ENCODE data around the gene OR6J1. TPM values are rescaled to one million over a fixed set of nuclear protein-coding genes. Genes with fewer than 3 reads are reported as not detected.

Gene OR6J1
- total and polyA plus RNA-seq, 9 of the 15 experiments (the other 6 are each of a cell fraction or from before 2014, with no cell fraction given): not detected

DNA sequence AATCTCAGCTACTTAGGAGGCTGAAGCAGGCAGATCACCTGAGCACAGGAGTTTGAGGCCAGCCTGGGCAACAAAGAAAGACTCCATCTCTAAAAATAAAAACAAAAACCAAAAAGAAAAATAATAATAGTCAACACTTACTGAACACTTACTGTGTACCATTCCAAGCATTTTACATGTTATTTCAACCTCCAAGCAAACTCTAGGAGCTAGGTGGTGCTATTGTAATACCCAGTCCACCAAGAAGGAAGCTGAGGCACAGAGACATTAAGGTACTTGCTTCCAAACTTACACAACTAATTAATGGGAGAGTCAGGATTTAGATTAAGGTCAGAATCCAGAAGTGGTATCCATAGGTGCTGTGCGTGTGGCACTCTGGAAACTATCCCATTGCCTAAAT, 13.7 kb upstream of the OR6J1 start (continued):
- no peak for TF ChIP-seq TEAD1 (CRISPR knock-in tag; IDR thresholded peaks at IDR 0.05)
- TF ChIP-seq, protein P1, sequence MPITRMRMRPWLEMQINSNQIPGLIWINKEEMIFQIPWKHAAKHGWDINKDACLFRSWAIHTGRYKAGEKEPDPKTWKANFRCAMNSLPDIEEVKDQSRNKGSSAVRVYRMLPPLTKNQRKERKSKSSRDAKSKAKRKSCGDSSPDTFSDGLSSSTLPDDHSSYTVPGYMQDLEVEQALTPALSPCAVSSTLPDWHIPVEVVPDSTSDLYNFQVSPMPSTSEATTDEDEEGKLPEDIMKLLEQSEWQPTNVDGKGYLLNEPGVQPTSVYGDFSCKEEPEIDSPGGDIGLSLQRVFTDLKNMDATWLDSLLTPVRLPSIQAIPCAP (CRISPR knock-in tag; IDR thresholded peaks at IDR 0.05; ENCODE audit: borderline replicate concordance): no peak
- no peak for TF ChIP-seq NR4A1 (CRISPR knock-in tag; IDR thresholded peaks at IDR 0.05)
- no peak for TF ChIP-seq NR4A1 (tag; IDR thresholded peaks at IDR 0.05)
- no peak for TF ChIP-seq HIVEP1 (CRISPR knock-in tag; IDR thresholded peaks at IDR 0.05)
- TF ChIP-seq SMARCE1 (IDR thresholded peaks at IDR 0.05): no peak
- no peak for TF ChIP-seq ZNF347 (CRISPR knock-in tag; IDR thresholded peaks at IDR 0.05; ENCODE audit: low read depth)
- no peak for TF ChIP-seq SRSF1 (IDR thresholded peaks at IDR 0.05; ENCODE audit: low read depth, low read length)
- TF ChIP-seq, protein P2, sequence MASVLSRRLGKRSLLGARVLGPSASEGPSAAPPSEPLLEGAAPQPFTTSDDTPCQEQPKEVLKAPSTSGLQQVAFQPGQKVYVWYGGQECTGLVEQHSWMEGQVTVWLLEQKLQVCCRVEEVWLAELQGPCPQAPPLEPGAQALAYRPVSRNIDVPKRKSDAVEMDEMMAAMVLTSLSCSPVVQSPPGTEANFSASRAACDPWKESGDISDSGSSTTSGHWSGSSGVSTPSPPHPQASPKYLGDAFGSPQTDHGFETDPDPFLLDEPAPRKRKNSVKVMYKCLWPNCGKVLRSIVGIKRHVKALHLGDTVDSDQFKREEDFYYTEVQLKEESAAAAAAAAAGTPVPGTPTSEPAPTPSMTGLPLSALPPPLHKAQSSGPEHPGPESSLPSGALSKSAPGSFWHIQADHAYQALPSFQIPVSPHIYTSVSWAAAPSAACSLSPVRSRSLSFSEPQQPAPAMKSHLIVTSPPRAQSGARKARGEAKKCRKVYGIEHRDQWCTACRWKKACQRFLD (CRISPR knock-in tag; IDR thresholded peaks at IDR 0.05): no peak
- TF ChIP-seq HCFC1 (IDR thresholded peaks at IDR 0.05; ENCODE audit: low read depth, low read length): no peak
- no peak for TF ChIP-seq TCF3 (CRISPR knock-in tag; IDR thresholded peaks at IDR 0.05)
- peak; percentile 76 for TF ChIP-seq DEAF1 (CRISPR knock-in tag; IDR thresholded peaks at IDR 0.05)
- TF ChIP-seq MAFK (IDR thresholded peaks at IDR 0.05; ENCODE audit: low read length): no peak
- TF ChIP-seq, protein P3, sequence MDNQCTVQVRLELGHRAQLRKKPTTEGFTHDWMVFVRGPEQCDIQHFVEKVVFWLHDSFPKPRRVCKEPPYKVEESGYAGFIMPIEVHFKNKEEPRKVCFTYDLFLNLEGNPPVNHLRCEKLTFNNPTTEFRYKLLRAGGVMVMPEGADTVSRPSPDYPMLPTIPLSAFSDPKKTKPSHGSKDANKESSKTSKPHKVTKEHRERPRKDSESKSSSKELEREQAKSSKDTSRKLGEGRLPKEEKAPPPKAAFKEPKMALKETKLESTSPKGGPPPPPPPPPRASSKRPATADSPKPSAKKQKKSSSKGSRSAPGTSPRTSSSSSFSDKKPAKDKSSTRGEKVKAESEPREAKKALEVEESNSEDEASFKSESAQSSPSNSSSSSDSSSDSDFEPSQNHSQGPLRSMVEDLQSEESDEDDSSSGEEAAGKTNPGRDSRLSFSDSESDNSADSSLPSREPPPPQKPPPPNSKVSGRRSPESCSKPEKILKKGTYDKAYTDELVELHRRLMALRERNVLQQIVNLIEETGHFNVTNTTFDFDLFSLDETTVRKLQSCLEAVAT (IDR thresholded peaks at IDR 0.05): no peak
- TF ChIP-seq ZFP91 (CRISPR knock-in tag; IDR thresholded peaks at IDR 0.05): no peak
- no peak for TF ChIP-seq MAFG (tag; conservative IDR thresholded peaks at IDR 0.05)
- no peak for TF ChIP-seq CBFA2T2 (conservative IDR thresholded peaks at IDR 0.05)
- TF ChIP-seq, protein P4, sequence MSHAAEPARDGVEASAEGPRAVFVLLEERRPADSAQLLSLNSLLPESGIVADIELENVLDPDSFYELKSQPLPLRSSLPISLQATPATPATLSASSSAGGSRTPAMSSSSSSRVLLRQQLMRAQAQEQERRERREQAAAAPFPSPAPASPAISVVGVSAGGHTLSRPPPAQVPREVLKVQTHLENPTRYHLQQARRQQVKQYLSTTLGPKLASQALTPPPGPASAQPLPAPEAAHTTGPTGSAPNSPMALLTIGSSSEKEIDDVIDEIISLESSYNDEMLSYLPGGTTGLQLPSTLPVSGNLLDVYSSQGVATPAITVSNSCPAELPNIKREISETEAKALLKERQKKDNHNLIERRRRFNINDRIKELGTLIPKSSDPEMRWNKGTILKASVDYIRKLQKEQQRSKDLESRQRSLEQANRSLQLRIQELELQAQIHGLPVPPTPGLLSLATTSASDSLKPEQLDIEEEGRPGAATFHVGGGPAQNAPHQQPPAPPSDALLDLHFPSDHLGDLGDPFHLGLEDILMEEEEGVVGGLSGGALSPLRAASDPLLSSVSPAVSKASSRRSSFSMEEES (CRISPR knock-in tag; IDR thresholded peaks at IDR 0.05): no peak
- TF ChIP-seq RAD21 (CRISPR knock-in tag; conservative IDR thresholded peaks at IDR 0.05 in 1 of 2, IDR thresholded peaks at IDR 0.05 in 1 of 2): peak; percentile 90 to 94
- no peak for TF ChIP-seq POLR2A (conservative IDR thresholded peaks at IDR 0.05)
- TF ChIP-seq ZNF780A (CRISPR knock-in tag; IDR thresholded peaks at IDR 0.05): no peak
- peak; percentile 35; the same call in 1 of the 2 replicates for TF ChIP-seq BCOR (IDR thresholded peaks at IDR 0.05)
